ENCODE results near the gene PPP4R2.
"Not testable (repeated sequence)": the region's sequence is repeated elsewhere in the genome, so short reads cannot be mapped to it uniquely, and the experiment has no call there.

The PPP4R2 gene

DNA sequence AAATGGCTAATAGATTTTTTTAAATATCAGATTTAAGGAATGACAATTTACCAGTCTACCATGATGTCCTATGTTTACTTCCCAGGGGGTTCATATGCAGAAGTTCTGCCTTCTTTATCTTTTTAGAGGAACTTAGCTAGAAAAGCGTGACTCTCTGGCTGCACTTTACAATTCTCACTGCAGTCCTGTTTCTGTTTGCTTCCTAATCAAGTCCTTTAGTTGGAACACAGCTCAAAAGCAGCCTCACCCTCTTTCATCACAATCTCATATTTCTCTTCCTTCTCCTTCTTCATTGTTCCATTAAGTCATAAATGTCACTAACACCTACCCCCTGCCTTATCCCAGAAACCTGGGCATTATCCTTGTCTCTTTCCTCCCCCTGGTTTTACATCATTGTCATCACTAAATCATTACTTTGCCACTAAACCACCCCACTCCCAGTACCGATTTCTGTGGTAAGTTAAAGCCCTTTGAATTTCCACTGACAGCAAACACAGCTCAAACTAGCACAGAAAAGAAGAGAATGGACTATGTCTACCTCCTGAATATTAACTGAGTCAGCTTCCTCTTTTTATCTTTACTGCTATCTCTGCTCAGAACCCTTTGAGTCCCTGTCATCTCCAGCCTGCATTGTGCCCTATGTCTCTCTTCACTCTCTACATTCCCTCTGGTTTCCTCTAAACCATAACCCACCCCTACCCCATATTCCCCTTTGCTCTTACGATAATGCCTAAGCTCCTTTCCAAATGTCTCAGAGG, 13.8 kb upstream of the PPP4R2 start:
- Histone ChIP-seq H3K27me3 (ENCODE audit: low read depth, low read length) (no peaks in the 10 kb centered on the region), H3K27ac (ENCODE audit: low read length) (no peak overlapping the region), H3K36me3 (ENCODE audit: control insufficient read depth in 1 of 2, insufficient read depth in 2 of 2, low read length in 2 of 2) (no peaks in the 10 kb centered on the region), H3K4me1 (ENCODE audit: control insufficient read depth in 1 of 2, insufficient read depth in 2 of 2, low read length in 2 of 2) (no peaks in the 10 kb centered on the region), H3K9me3 (ENCODE audit: control insufficient read depth in 1 of 2, low read length in 2 of 2) (peaks cover 0 to 6% of the 10 kb centered on the region in 2 donors), H3K4me3 (ENCODE audit: low read depth in 1 of 2, low read length in 2 of 2) (no peak overlapping the region)

DNA sequence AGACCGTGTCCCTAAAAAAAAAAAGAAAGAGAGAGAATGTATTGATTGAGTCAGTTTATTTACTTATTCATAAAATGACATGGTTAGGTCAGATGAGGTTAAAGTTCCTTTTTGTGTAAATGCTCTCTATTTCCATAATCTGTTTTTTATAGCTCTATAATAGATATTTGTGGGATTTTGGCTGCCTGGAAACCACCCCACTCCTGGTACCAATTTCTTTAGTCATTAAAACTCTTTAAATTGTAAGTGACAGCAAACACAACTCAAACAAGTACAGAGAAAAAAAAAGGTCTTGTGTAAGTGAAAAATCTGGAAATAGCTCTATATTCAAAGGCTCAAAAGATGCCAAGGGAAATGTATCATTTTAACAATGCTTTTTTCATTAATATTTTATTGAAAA, 11.0 kb upstream of the PPP4R2 start:
- no peaks in the 10 kb centered on the region for H3K36me3 ChIP-seq (ENCODE audit: control insufficient read depth in 1 of 2, insufficient read depth in 2 of 2, low read length in 2 of 2)
- H3K27ac ChIP-seq (ENCODE audit: low read length), result no peak overlapping the region
- no peaks in the 10 kb centered on the region for H3K27me3 ChIP-seq (ENCODE audit: low read depth, low read length)
- H3K9me3 ChIP-seq (ENCODE audit: control insufficient read depth in 1 of 2, low read length in 2 of 2), result peaks cover 0 to 6% of the 10 kb centered on the region in 2 donors
- no peak overlapping the region for H3K4me3 ChIP-seq (ENCODE audit: low read depth in 1 of 2, low read length in 2 of 2)
- H3K4me1 ChIP-seq (ENCODE audit: control insufficient read depth in 1 of 2, insufficient read depth in 2 of 2, low read length in 2 of 2), result no peaks in the 10 kb centered on the region

DNA sequence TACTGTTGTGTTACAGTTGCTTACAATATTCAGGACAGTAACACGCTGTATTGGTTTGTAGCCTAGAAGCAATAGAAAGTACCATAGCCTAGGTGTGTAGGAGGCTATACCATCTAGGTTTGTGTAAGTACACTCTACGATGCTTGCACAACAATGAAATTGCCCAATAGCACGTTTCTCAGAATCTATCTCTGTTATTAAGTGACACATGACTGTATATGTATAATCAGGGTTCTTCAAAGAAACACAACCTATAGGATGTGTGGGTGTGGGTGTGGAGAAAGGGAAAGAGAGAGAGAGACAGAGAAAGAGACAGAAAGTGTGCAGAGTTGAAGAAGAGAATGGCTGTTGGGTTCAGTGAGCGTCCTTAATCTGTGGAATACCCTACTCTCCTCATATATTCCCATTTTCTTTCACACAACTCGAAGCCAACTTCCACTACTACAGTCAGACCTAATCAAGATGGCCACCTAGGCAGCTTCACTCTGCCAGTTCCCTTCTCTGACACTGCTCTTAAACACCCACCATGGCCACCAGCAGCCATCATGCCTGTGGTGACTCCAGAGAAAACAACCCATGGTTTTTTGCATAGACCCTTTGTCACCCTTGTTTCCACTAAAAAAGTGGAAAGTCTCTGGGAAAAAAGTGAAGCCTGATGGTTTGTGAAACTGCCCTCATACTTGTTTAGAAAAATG, 5.8 kb upstream of the PPP4R2 start:
- Histone ChIP-seq H3K4me3 (ENCODE audit: low read depth in 1 of 2, low read length in 2 of 2) (no peak overlapping the region), H3K27me3 (ENCODE audit: low read depth, low read length) (no peaks in the 10 kb centered on the region), H3K27ac (ENCODE audit: low read length) (no peak overlapping the region), H3K9me3 (ENCODE audit: control insufficient read depth in 1 of 2, low read length in 2 of 2) (peaks cover 0 to 2% of the 10 kb centered on the region in 2 donors), H3K4me1 (ENCODE audit: control insufficient read depth in 1 of 2, insufficient read depth in 2 of 2, low read length in 2 of 2) (peaks cover 0 to under 1% of the 10 kb centered on the region in 2 donors), H3K36me3 (ENCODE audit: control insufficient read depth in 1 of 2, insufficient read depth in 2 of 2, low read length in 2 of 2) (no peaks in the 10 kb centered on the region)

DNA sequence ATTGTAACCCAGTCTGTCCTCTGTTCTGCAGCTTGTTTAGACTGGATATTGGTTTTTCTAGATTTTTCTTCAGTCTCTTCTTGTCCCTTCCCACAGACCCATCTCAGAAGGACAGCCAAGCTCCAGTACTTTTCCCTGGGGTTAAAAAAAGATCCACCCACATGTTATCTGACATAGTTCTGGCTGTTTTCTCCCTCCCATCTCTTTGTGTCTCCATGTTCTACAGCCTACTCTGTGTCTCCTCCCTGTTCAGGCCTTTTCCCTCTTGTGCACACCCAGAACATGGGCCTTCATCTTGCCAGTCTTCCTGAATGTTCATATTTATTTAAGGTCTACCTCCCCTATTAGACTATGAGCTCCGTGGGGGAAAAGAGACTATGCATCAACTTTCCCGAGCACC, 5.1 kb upstream of the PPP4R2 start:
- H3K27me3 ChIP-seq (ENCODE audit: low read depth, low read length), result no peaks in the 10 kb centered on the region
- no peak overlapping the region for H3K4me3 ChIP-seq (ENCODE audit: low read depth in 1 of 2, low read length in 2 of 2)
- no peaks in the 10 kb centered on the region for H3K9me3 ChIP-seq (ENCODE audit: control insufficient read depth in 1 of 2, low read length in 2 of 2)
- H3K4me1 ChIP-seq (ENCODE audit: control insufficient read depth in 1 of 2, insufficient read depth in 2 of 2, low read length in 2 of 2), result peaks cover 0 to 6% of the 10 kb centered on the region in 2 donors
- no peak overlapping the region for H3K27ac ChIP-seq (ENCODE audit: low read length)
- no peaks in the 10 kb centered on the region for H3K36me3 ChIP-seq (ENCODE audit: control insufficient read depth in 1 of 2, insufficient read depth in 2 of 2, low read length in 2 of 2)

DNA sequence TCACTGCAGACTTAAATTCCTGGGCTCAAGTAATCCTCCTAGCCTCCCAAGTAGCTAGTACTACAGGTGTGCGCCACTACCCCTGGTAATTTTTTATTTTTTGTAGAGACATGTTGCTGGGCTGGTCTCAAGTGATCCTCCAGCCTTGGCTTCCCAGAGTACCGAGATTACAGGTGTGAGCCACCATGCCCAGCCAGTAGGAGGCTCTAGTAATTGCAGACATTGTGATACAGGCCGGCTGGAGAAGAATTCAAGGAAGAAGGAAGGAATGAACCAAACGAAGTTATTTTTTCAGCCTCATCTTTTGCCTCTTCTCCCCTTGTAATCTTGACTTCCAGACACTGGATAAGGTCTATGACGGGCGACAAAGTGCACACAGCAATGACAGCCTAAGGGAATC, 3.2 kb upstream of the PPP4R2 start:
- no peak overlapping the region for H3K4me3 ChIP-seq (ENCODE audit: low read depth in 1 of 2, low read length in 2 of 2)
- peaks cover 6 to 11% of the 10 kb centered on the region in 2 donors for H3K4me1 ChIP-seq (ENCODE audit: control insufficient read depth in 1 of 2, insufficient read depth in 2 of 2, low read length in 2 of 2)
- H3K27me3 ChIP-seq (ENCODE audit: low read depth, low read length), result no peaks in the 10 kb centered on the region
- H3K9me3 ChIP-seq (ENCODE audit: control insufficient read depth in 1 of 2, low read length in 2 of 2), result no peaks in the 10 kb centered on the region
- H3K27ac ChIP-seq (ENCODE audit: low read length), result no peak overlapping the region
- H3K36me3 ChIP-seq (ENCODE audit: control insufficient read depth in 1 of 2, insufficient read depth in 2 of 2, low read length in 2 of 2), result peaks cover 0 to 4% of the 10 kb centered on the region in 2 donors

DNA sequence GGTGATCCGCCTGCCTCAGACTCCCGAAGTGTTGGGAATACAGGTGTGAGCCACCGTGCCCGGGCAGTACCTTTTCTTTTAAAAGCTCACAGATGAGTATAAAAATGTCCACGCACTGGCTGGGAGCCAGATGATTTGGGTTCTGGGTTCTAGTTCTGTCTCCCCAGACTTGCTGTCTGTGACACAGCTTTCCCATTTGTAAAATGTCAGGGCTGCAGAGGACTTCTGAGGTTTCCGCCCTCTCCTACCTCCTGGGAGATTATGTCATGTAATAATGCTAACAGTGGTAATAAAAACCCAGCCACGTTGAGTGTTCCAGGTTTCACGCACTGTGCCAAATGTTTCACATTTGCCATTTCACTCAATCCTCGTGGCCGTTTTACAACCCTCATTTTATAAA, 1.3 kb upstream of the PPP4R2 start:
- Histone ChIP-seq H3K9me3 (ENCODE audit: control insufficient read depth in 1 of 2, low read length in 2 of 2) (no peaks in the 10 kb centered on the region), H3K4me3 (ENCODE audit: low read depth in 1 of 2, low read length in 2 of 2) (no peak overlapping the region), H3K27me3 (ENCODE audit: low read depth, low read length) (no peaks in the 10 kb centered on the region), H3K27ac (ENCODE audit: low read length) (no peak overlapping the region), H3K4me1 (ENCODE audit: control insufficient read depth in 1 of 2, insufficient read depth in 2 of 2, low read length in 2 of 2) (peaks cover 15 to 30% of the 10 kb centered on the region in 2 donors), H3K36me3 (ENCODE audit: control insufficient read depth in 1 of 2, insufficient read depth in 2 of 2, low read length in 2 of 2) (peaks cover 4% of the 10 kb centered on the region in 2 donors)

DNA sequence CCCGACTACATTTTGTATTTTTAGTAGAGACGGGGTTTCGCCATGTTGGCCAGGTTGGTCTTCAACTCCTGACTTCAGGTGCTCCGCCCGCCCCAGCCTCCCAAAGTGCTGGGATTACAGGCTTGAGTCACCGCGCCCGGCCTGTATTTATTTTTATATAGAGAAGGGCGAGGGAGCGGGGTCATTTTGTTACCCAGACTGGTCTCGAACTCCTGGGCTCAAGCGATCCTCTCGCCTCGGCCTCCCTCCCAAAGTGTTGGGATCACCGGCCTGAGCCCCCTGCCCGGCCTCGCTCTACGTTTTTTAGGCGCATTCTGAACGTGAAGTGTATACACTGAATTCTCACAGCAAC, 514 bp upstream of the PPP4R2 start:
- Histone ChIP-seq H3K4me3 (ENCODE audit: low read depth in 1 of 2, low read length in 2 of 2) (peak overlapping the region; percentile 46 to 76), H3K9me3 (ENCODE audit: control insufficient read depth in 1 of 2, low read length in 2 of 2) (no peaks in the 10 kb centered on the region), H3K27ac (ENCODE audit: low read length) (peak overlapping the region; percentile 86), H3K4me1 (ENCODE audit: control insufficient read depth in 1 of 2, insufficient read depth in 2 of 2, low read length in 2 of 2) (peaks cover 15 to 38% of the 10 kb centered on the region in 2 donors), H3K36me3 (ENCODE audit: control insufficient read depth in 1 of 2, insufficient read depth in 2 of 2, low read length in 2 of 2) (peaks cover 4 to 8% of the 10 kb centered on the region in 2 donors), H3K27me3 (ENCODE audit: low read depth, low read length) (no peaks in the 10 kb centered on the region)

DNA sequence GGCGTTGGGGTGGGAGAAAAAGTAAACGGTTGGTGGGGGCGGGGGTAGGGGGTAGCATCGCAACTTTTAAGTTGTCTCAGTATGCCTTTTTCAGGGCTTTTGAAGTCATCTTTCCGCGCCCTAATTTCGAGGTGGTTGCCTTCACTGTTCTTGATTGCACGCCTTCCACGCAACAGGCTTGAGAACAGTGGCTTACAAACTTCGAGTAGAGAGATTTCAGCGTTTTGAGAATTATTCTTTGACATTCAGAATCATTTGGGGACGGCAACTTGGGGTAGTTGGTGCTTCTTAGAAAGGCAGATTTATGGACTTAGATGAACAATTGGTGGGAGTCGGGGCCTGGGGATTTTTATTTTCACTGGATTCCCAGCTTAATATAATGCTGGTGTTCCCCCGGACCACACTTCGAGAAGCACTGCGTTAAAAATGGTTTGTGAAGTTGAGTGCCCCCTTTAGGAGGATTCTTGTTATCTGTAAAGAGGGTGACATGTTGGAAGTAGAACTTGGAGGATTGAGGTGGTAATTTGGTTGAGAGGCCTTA, 880 bp downstream of the PPP4R2 start:
- Histone ChIP-seq H3K36me3 (ENCODE audit: control insufficient read depth in 1 of 2, insufficient read depth in 2 of 2, low read length in 2 of 2) (peaks cover 4 to 8% of the 10 kb centered on the region in 2 donors), H3K9me3 (ENCODE audit: control insufficient read depth in 1 of 2, low read length in 2 of 2) (no peaks in the 10 kb centered on the region), H3K27ac (ENCODE audit: low read length) (peak overlapping the region; percentile 96), H3K4me1 (ENCODE audit: control insufficient read depth in 1 of 2, insufficient read depth in 2 of 2, low read length in 2 of 2) (peaks cover 15 to 45% of the 10 kb centered on the region in 2 donors), H3K4me3 (ENCODE audit: low read depth in 1 of 2, low read length in 2 of 2) (peak overlapping the region; percentile 76 to 96), H3K27me3 (ENCODE audit: low read depth, low read length) (no peaks in the 10 kb centered on the region)

DNA sequence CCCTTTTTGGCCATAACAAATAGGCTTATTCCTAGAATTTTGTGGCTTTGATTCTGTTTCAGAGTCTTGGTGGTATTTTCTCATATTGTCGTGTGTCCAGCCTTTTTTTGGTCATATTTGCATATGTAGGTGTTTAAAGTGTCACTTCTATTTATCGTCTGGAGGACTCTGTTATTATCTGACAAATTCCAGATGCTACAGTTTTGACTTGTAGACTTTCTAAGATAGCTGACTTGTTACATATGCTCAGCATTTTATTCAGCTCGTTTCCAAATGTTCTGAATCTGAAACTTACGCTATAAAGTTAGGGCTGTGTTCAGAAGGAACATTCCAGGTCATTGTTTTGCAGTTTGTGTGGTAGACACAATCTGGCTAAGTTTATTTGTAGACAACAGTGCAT, 1.9 kb downstream of the PPP4R2 start:
- Histone ChIP-seq H3K4me1 (ENCODE audit: control insufficient read depth in 1 of 2, insufficient read depth in 2 of 2, low read length in 2 of 2) (peaks cover 15 to 52% of the 10 kb centered on the region in 2 donors), H3K36me3 (ENCODE audit: control insufficient read depth in 1 of 2, insufficient read depth in 2 of 2, low read length in 2 of 2) (peaks cover 4 to 8% of the 10 kb centered on the region in 2 donors), H3K9me3 (ENCODE audit: control insufficient read depth in 1 of 2, low read length in 2 of 2) (no peaks in the 10 kb centered on the region), H3K4me3 (ENCODE audit: low read depth in 1 of 2, low read length in 2 of 2) (peak overlapping the region; percentile 76 to 96), H3K27ac (ENCODE audit: low read length) (peak overlapping the region; percentile 46), H3K27me3 (ENCODE audit: low read depth, low read length) (no peaks in the 10 kb centered on the region)

DNA sequence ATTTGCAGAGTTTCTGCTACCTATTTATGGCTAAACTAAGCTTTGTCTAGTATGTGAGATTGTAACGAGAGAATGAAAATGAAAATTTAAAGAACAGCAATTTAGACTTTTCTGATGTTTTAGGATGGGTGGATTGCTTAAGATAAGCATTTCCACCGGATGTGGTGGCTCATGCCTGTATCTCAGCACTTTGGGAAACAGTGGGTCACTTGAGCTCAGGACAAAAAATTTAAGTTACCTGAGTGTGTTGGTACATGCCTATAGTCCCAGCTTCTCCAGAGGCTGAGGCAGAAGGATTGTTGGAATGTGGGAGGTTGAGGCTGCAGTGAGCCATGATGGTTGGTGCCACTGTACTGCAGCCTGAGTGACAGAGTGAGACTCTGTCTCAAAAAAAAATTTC, 3.3 kb downstream of the PPP4R2 start:
- Histone ChIP-seq H3K4me1 (ENCODE audit: control insufficient read depth in 1 of 2, insufficient read depth in 2 of 2, low read length in 2 of 2) (peaks cover 15 to 56% of the 10 kb centered on the region in 2 donors), H3K27me3 (ENCODE audit: low read depth, low read length) (no peaks in the 10 kb centered on the region), H3K4me3 (ENCODE audit: low read depth in 1 of 2, low read length in 2 of 2) (peak overlapping the region; percentile 26 to 39), H3K27ac (ENCODE audit: low read length) (no peak overlapping the region), H3K36me3 (ENCODE audit: control insufficient read depth in 1 of 2, insufficient read depth in 2 of 2, low read length in 2 of 2) (peaks cover 4 to 8% of the 10 kb centered on the region in 2 donors), H3K9me3 (ENCODE audit: control insufficient read depth in 1 of 2, low read length in 2 of 2) (no peaks in the 10 kb centered on the region)

DNA sequence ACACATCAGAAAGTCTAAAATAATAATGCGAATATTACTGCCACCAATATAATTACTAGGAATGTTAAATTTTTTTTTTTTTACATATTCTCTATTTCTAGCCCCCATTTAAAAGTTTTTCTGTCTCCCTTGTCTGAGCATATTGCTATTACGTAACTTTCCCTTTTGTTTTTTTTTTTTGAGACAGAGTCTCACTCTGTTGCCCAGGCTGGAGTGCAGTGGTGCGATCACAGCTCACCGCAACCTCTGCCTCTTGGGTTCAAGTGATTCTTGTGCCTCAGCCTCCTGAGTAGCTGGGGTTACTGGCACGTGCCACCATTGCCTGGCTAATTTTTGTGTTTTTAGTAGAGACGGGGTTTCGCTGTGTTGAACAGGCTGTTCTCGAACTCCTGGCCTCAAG, 6.4 kb downstream of the PPP4R2 start:
- H3K4me1 ChIP-seq (ENCODE audit: control insufficient read depth in 1 of 2, insufficient read depth in 2 of 2, low read length in 2 of 2), result peaks cover 13 to 51% of the 10 kb centered on the region in 2 donors

More for the DNA sequence above, 6.4 kb downstream of the PPP4R2 start:
- not testable (repeated sequence) for H3K4me3 ChIP-seq (ENCODE audit: low read depth in 1 of 2, low read length in 2 of 2); H3K27me3 ChIP-seq (ENCODE audit: low read depth, low read length); H3K27ac ChIP-seq (ENCODE audit: low read length); H3K9me3 ChIP-seq (ENCODE audit: control insufficient read depth in 1 of 2, low read length in 2 of 2)
- peaks cover 13 to 19% of the 10 kb centered on the region in 2 donors for H3K36me3 ChIP-seq (ENCODE audit: control insufficient read depth in 1 of 2, insufficient read depth in 2 of 2, low read length in 2 of 2)
